GM18858 (cell line): ENCODE results near the gene TEAD2.

Experiments used
- ATAC-seq: cut with Tn5 transposase; IDR thresholded peaks from one replicate; pipeline ENCODE4 v1.9.1; 2021; ENCODE audit not compliant: unreplicated experiment

The TEAD2 gene

GRCh38 chr19:49348305-49349189 is 13.7 kb downstream of the TEAD2 start:
- no peak for ATAC-seq

- ATAC-seq, result no peak
Measured at GRCh38 chr19:49347835-49348234, 14.4 kb downstream of the TEAD2 start.

GRCh38 chr19:49347191-49347590 is 15.0 kb downstream of the TEAD2 start:
- ATAC-seq, result no peak

GRCh38 chr19:49344505-49345423 is 17.5 kb downstream of the TEAD2 start:
- ATAC-seq, result no peak

GRCh38 chr19:49343123-49343522 is 19.1 kb downstream of the TEAD2 start:
- ATAC-seq, result no peak

- ATAC-seq, result no peak
Measured at GRCh38 chr19:49342291-49342721, 19.9 kb downstream of the TEAD2 start.

GRCh38 chr19:49340865-49341718 is 21.1 kb downstream of the TEAD2 start:
- ATAC-seq, result no peak

GRCh38 chr19:49340069-49340864 is 21.9 kb downstream of the TEAD2 start:
- ATAC-seq, result no peak

GRCh38 chr19:49339301-49340068 is 22.7 kb downstream of the TEAD2 start:
- no peak for ATAC-seq

- ATAC-seq, result no peak
Measured at GRCh38 chr19:49338691-49339300, 23.4 kb downstream of the TEAD2 start.

- no peak for ATAC-seq
Measured at GRCh38 chr19:49338023-49338677, 24.1 kb downstream of the TEAD2 start.

- ATAC-seq, result no peak
Measured at GRCh38 chr19:49337267-49338022, 24.8 kb downstream of the TEAD2 start.

GRCh38 chr19:49336482-49337266 is 25.5 kb downstream of the TEAD2 start:
- ATAC-seq, result no peak

GRCh38 chr19:49335784-49336481 is 26.3 kb downstream of the TEAD2 start:
- ATAC-seq, result no peak

GRCh38 chr19:49335071-49335783 is 27.0 kb downstream of the TEAD2 start, which contains the start of gene CD37:
CD37 (plus strand) TSS chr19:49335406; CDS start chr19:49335541, 135 bp downstream.
- no peak for ATAC-seq
